PC-3 (cell line): ENCODE measurements around the gene EGLN1. TPM values are rescaled to one million over a fixed set of nuclear protein-coding genes. Genes with fewer than 3 reads are reported as not detected.
A peak's percentile ranks its signal among the peaks of the same experiment; 100 is the strongest.

Source experiments
- ATAC-seq: fragments of 200-7000 bp; cut with Tn5 transposase; 2 replicates; pipeline ENCODE4 v1.9.1; 2020; ENCODE audit warnings: mild to moderate bottlenecking, moderate library complexity
- BruUV-seq: library from RNA; stranded (reverse); fragments of 400-500 nt; replicated peaks from 2 replicates; lab custom pipeline; 2021; lab: Mats Ljungman, UMichigan
- CTCF ChIA-PET: fragments of 300-600 bp; sonication (Branson Sonifier 250); formaldehyde crosslinking; loops from one replicate; lab custom pipeline; 2022; ENCODE audit warnings: antibody characterized with exemption; lab: Charles Lee
- POLR2A ChIA-PET: fragments of 300-600 bp; sonication (Branson Sonifier 250); formaldehyde crosslinking; loops from one replicate; lab custom pipeline; 2022; ENCODE audit warnings: antibody characterized with exemption; ENCODE audit not compliant: unreplicated experiment; lab: Charles Lee
- DNase-seq: peaks from one replicate; pipeline ENCODE4 v3.0.0-alpha.2; 2015
- H2AFZ ChIP-seq: fragments of 300-600 bp; sonication (generic); 2 replicates; pipeline ENCODE4 v1.6.0; 2016; ENCODE audit warnings: antibody characterized with exemption, low read length
- H3F3A ChIP-seq: fragments of 300-600 bp; sonication (generic); one replicate; pipeline ENCODE4 v1.6.0; 2017; ENCODE audit warnings: antibody characterized with exemption, low read length, control low read depth, mild to moderate bottlenecking; ENCODE audit not compliant: unreplicated experiment
- H3K27ac ChIP-seq: fragments of 300-600 bp; sonication (generic); 2 replicates; pipeline ENCODE4 v1.5.1; 2016; ENCODE audit warnings: mild to moderate bottlenecking, low read length
- H3K27me3 ChIP-seq: fragments of 300-600 bp; sonication (generic); 2 replicates; pipeline ENCODE4 v1.6.1; 2016; ENCODE audit warnings: low read length, mixed read lengths
- H3K36me3 ChIP-seq: fragments of 300-600 bp; sonication (generic); 2 replicates; pipeline ENCODE4 v1.6.1; 2016; ENCODE audit warnings: low read depth, mixed run types, low read length, mixed read lengths
- H3K4me1 ChIP-seq: fragments of 300-600 bp; sonication (generic); 2 replicates; pipeline ENCODE4 v1.5.1; 2016; ENCODE audit warnings: low read length; ENCODE audit not compliant: insufficient read depth
- H3K4me2 ChIP-seq: fragments of 300-600 bp; sonication (generic); 2 replicates; pipeline ENCODE4 v1.6.0; 2016; ENCODE audit warnings: low read length
- H3K4me3 ChIP-seq: fragments of 300-600 bp; sonication (generic); 2 replicates; pipeline ENCODE4 v1.5.1; 2016; ENCODE audit warnings: mild to moderate bottlenecking, low read length, mixed read lengths
- H3K79me2 ChIP-seq: fragments of 300-600 bp; sonication (generic); 2 replicates; pipeline ENCODE4 v1.6.1; 2017; ENCODE audit warnings: low read length, mixed read lengths
- H3K9ac ChIP-seq: fragments of 300-600 bp; sonication (generic); 2 replicates; pipeline ENCODE4 v1.6.0; 2016; ENCODE audit warnings: mild to moderate bottlenecking, low read length
- H3K9me2 ChIP-seq: fragments of 300-600 bp; sonication (generic); replicated peaks from 2 replicates; pipeline ENCODE4 v1.6.1; 2016; ENCODE audit warnings: mixed run types, low read length, mixed read lengths
- H3K9me3 ChIP-seq: fragments of 300-600 bp; sonication (generic); 2 replicates; pipeline ENCODE4 v1.6.1; 2016; ENCODE audit warnings: low read length, mixed read lengths
- H4K20me1 ChIP-seq: fragments of 300-600 bp; sonication (generic); 2 replicates; pipeline ENCODE4 v1.6.1; 2016; ENCODE audit warnings: low read length, mixed read lengths
- CTCF ChIP-seq: fragments of 300-600 bp; sonication (generic); conservative IDR thresholded peaks from 2 replicates; pipeline ENCODE4 v1.5.1; 2017; ENCODE audit warnings: antibody characterized with exemption, low read depth, mild to moderate bottlenecking, low read length
- EZH2 ChIP-seq: fragments of 300-600 bp; sonication (generic); IDR thresholded peaks from one replicate; pipeline ENCODE4 v1.6.1; 2017; ENCODE audit warnings: antibody characterized with exemption, mild to moderate bottlenecking, low read length; ENCODE audit not compliant: unreplicated experiment
- EZH2phosphoT487 ChIP-seq: fragments of 300-600 bp; sonication (generic); IDR thresholded peaks from 2 replicates; pipeline ENCODE4 v1.6.1; 2018; ENCODE audit warnings: mild to moderate bottlenecking, antibody characterized with exemption, low read length, borderline replicate concordance
- intact Hi-C: fragments of 100-400 bp; cut with micrococcal nuclease; formaldehyde crosslinking; loops from 2 replicates; pipeline ENCODE4 v1.9.0; 2023
- total RNA-seq: library from RNA; depleted of rRNA; stranded (reverse); fragments of >200 nt; gene quantifications from 2 replicates; pipeline ENCODE4 v1.2.3, GENCODE V29; 2014

EGLN1 gene
- total RNA-seq, 1 experiment from 2014 or later, result 37.0 TPM

- BruUV-seq, result no TSS peak
- ATAC-seq (no peak), DNase-seq (no peak)
- no peaks in the 10 kb centered on the region for H3K27me3 ChIP-seq
- ChIA-PET CTCF (no interaction called here), POLR2A (interaction anchor here (0.6 kb wide), 1 partner anchor 94 kb away, joined by 4 read pairs; no protein-coding TSS in a partner anchor)
- H3K79me2 ChIP-seq, result peaks cover 82% of the 10 kb centered on the region
- peak overlapping the region; percentile 94 for H3K4me2 ChIP-seq
- peaks cover 49% of the 10 kb centered on the region for H4K20me1 ChIP-seq
- H3K9me2 ChIP-seq, result no peaks in the 10 kb centered on the region
- TF ChIP-seq EZH2phosphoT487 (no peak), EZH2 (no peak), CTCF (no peak)
- H3K9me3 ChIP-seq, result no peaks in the 10 kb centered on the region
- H3F3A ChIP-seq, result no peaks in the 10 kb centered on the region
- H3K36me3 ChIP-seq, result no peaks in the 10 kb centered on the region
- no peak overlapping the region for H3K27ac ChIP-seq
- peak overlapping the region; percentile 95 for H3K9ac ChIP-seq
- no peak overlapping the region for H2AFZ ChIP-seq
- H3K4me3 ChIP-seq, result peak overlapping the region; percentile 95
- intact Hi-C loops, result loop anchor here (10.0 kb wide), 1 partner anchor 359 kb away; the partner anchor contains the start of genes ARV1 and TTC13
- H3K4me1 ChIP-seq, result peaks cover 9% of the 10 kb centered on the region
These were observed 87.9 kb downstream of the EGLN1 start for GRCh38 chr1:231334079-231334666.

- ChIA-PET POLR2A (no interaction called here), CTCF (interaction anchor here (0.5 kb wide), 1 partner anchor 24 kb away, joined by 3 read pairs; no protein-coding TSS in a partner anchor)
- Histone ChIP-seq H3K4me1 (peaks cover 9% of the 10 kb centered on the region), H3K36me3 (no peaks in the 10 kb centered on the region), H3K79me2 (peaks cover 69% of the 10 kb centered on the region), H3K27ac (no peak overlapping the region), H3K4me2 (peak overlapping the region; percentile 94), H3K27me3 (no peaks in the 10 kb centered on the region), H3K9me2 (no peaks in the 10 kb centered on the region), H3F3A (no peaks in the 10 kb centered on the region), H4K20me1 (peaks cover 49% of the 10 kb centered on the region), H3K9me3 (no peaks in the 10 kb centered on the region), H3K9ac (peak overlapping the region; percentile 95; the same call in 1 of the 2 replicates), H3K4me3 (peak overlapping the region; percentile 95), H2AFZ (no peak overlapping the region)
- intact Hi-C loops, result loop anchor here (10.0 kb wide), 1 partner anchor 358 kb away; the partner anchor contains the start of genes ARV1 and TTC13
- ATAC-seq (no peak), DNase-seq (no peak)
- BruUV-seq, result no TSS peak
- TF ChIP-seq CTCF (no peak), EZH2 (no peak), EZH2phosphoT487 (no peak)
These were observed 89.3 kb downstream of the EGLN1 start for GRCh38 chr1:231332761-231333160.

GRCh38 chr1:231329483-231329882 lies 92.6 kb downstream of the EGLN1 start:
- no peak for DNase-seq
- Histone ChIP-seq H3F3A (no peaks in the 10 kb centered on the region), H3K4me3 (no peak overlapping the region), H3K9me3 (no peaks in the 10 kb centered on the region), H3K27me3 (no peaks in the 10 kb centered on the region), H3K9me2 (no peaks in the 10 kb centered on the region), H3K36me3 (no peaks in the 10 kb centered on the region), H4K20me1 (peaks cover 26% of the 10 kb centered on the region), H3K79me2 (peaks cover 37% of the 10 kb centered on the region), H2AFZ (no peak overlapping the region), H3K4me2 (no peak overlapping the region), H3K9ac (no peak overlapping the region), H3K4me1 (peaks cover 9% of the 10 kb centered on the region), H3K27ac (no peak overlapping the region)
- ChIA-PET POLR2A (no interaction called here), CTCF (no interaction called here)
- TF ChIP-seq EZH2phosphoT487 (no peak), CTCF (no peak), EZH2 (no peak)
- BruUV-seq, result no TSS peak
- intact Hi-C loops, result no loop called here
- no peak for ATAC-seq
